Activated CD4-positive, alpha-beta T cell treated with anti-CD3 and anti-CD28 coated beads, Interleukin-2, amount 10 ng/mL, durations not matched to agents 7 days and 5 days (primary cell): ENCODE data around the gene NMT1. TPM values are rescaled to one million over a fixed set of nuclear protein-coding genes. Genes with fewer than 3 reads are reported as not detected.
A peak's percentile ranks its signal among the peaks of the same experiment; 100 is the strongest.

Experiments used
- CTCF ChIA-PET: fragments of 350-600 bp; sonication (Branson Sonifier 250); formaldehyde crosslinking; loops from one replicate; lab custom pipeline; 2021; ENCODE audit warnings: antibody characterized with exemption; lab: Charles Lee
- POLR2A ChIA-PET: fragments of 350-600 bp; sonication (Branson Sonifier 250); formaldehyde crosslinking; loops from one replicate; lab custom pipeline; 2021; ENCODE audit warnings: antibody characterized with exemption; lab: Charles Lee
- DNase-seq: peaks from one replicate; pipeline ENCODE4 v3.0.0-alpha.2; 2020
- H3K27ac Mint-ChIP-seq: one replicate; pipeline ENCODE4 v1.8.0; 2021; ENCODE audit warnings: mild to moderate bottlenecking, moderate library complexity, mixed read lengths
- H3K27me3 Mint-ChIP-seq: one replicate; pipeline ENCODE4 v1.8.0; 2021; ENCODE audit warnings: mixed read lengths
- H3K36me3 Mint-ChIP-seq: one replicate; pipeline ENCODE4 v1.8.0; 2021; ENCODE audit warnings: low read depth, mixed read lengths
- H3K4me1 Mint-ChIP-seq: one replicate; pipeline ENCODE4 v1.8.0; 2021; ENCODE audit warnings: mixed read lengths
- H3K4me3 Mint-ChIP-seq: one replicate; pipeline ENCODE4 v1.8.0; 2021; ENCODE audit warnings: mild to moderate bottlenecking, moderate library complexity, mixed read lengths
- H3K9me3 Mint-ChIP-seq: one replicate; pipeline ENCODE4 v1.8.0; 2021; ENCODE audit warnings: mixed read lengths
- total RNA-seq, 2 experiments: library from RNA; stranded (reverse); gene quantifications; one replicate each; pipeline ENCODE4 v1.2.3, GENCODE V29; 2021

Gene NMT1
- total RNA-seq, 2 experiments from 2014 or later = 118 to 138 TPM

GRCh38 chr17:45063198-45063597 lies 2.1 kb downstream of the NMT1 start:
- H3K4me3 Mint-ChIP-seq = peak overlapping the region; percentile 34
- peaks cover 43% of the 10 kb centered on the region for H3K4me1 Mint-ChIP-seq

GRCh38 chr17:45067637-45068036 lies 6.5 kb downstream of the NMT1 start:
- no peak overlapping the region for H3K27ac Mint-ChIP-seq
- H3K4me3 Mint-ChIP-seq = no peak overlapping the region
- no peak for DNase-seq
- H3K4me1 Mint-ChIP-seq = peaks cover 22% of the 10 kb centered on the region
- H3K9me3 Mint-ChIP-seq = no peaks in the 10 kb centered on the region
- peaks cover 26% of the 10 kb centered on the region for H3K36me3 Mint-ChIP-seq
- no peaks in the 10 kb centered on the region for H3K27me3 Mint-ChIP-seq
- ChIA-PET POLR2A (no interaction called here), CTCF (interaction anchor here (0.6 to 3.2 kb wide), 4 partner anchors 9 to 130 kb away, joined by 3 to 11 read pairs (median 4); partner anchors contain the start of gene ACBD4)

More at GRCh38 chr17:45063198-45063597, 2.1 kb downstream of the NMT1 start:
- ChIA-PET CTCF (interaction anchor here (0.7 to 5.0 kb wide), 3 partner anchors 11 to 72 kb away, joined by 3 to 26 read pairs (median 10); partner anchors contain the start of gene ACBD4), POLR2A (interaction anchor here (0.6 to 1.3 kb wide), 3 partner anchors 85 to 1640 kb away, joined by 3 to 6 read pairs (median 3); partner anchors contain the start of gene HEXIM1)
- H3K27ac Mint-ChIP-seq = peak overlapping the region; percentile 60
- no peak for DNase-seq
- no peaks in the 10 kb centered on the region for H3K9me3 Mint-ChIP-seq
- H3K36me3 Mint-ChIP-seq = peaks cover 34% of the 10 kb centered on the region
- H3K27me3 Mint-ChIP-seq = no peaks in the 10 kb centered on the region

- ChIA-PET CTCF (no interaction called here), POLR2A (no interaction called here)
- no peaks in the 10 kb centered on the region for H3K27me3 Mint-ChIP-seq
- peaks cover 13% of the 10 kb centered on the region for H3K4me1 Mint-ChIP-seq
- peaks cover 29% of the 10 kb centered on the region for H3K36me3 Mint-ChIP-seq
- no peak overlapping the region for H3K27ac Mint-ChIP-seq
- DNase-seq = no peak
- no peaks in the 10 kb centered on the region for H3K9me3 Mint-ChIP-seq
- H3K4me3 Mint-ChIP-seq = no peak overlapping the region
Observed at GRCh38 chr17:45070001-45070400, 8.9 kb downstream of the NMT1 start.

- ChIA-PET POLR2A (no interaction called here), CTCF (no interaction called here)
- peak overlapping the region; percentile 5 for H3K27ac Mint-ChIP-seq
- H3K4me3 Mint-ChIP-seq = no peak overlapping the region
- no peaks in the 10 kb centered on the region for H3K9me3 Mint-ChIP-seq
- H3K4me1 Mint-ChIP-seq = peaks cover 11% of the 10 kb centered on the region
- no peak for DNase-seq
- no peaks in the 10 kb centered on the region for H3K27me3 Mint-ChIP-seq
- H3K36me3 Mint-ChIP-seq = peaks cover 29% of the 10 kb centered on the region
Observed at GRCh38 chr17:45070809-45071208, 9.7 kb downstream of the NMT1 start.

- Mint-ChIP-seq H3K4me3 (no peak overlapping the region), H3K27me3 (no peaks in the 10 kb centered on the region), H3K9me3 (no peaks in the 10 kb centered on the region), H3K4me1 (peaks cover 18% of the 10 kb centered on the region), H3K36me3 (peaks cover 26% of the 10 kb centered on the region), H3K27ac (no peak overlapping the region)
- DNase-seq = no peak
- ChIA-PET CTCF (interaction anchor here (0.9 to 1.7 kb wide), 2 partner anchors 10 to 62 kb away, joined by 4 to 10 read pairs; partner anchors contain the start of gene ACBD4), POLR2A (no interaction called here)
Observed at GRCh38 chr17:45073414-45074070, 12.4 kb downstream of the NMT1 start.

- Mint-ChIP-seq H3K36me3 (peaks cover 29% of the 10 kb centered on the region), H3K27me3 (no peaks in the 10 kb centered on the region), H3K4me1 (peaks cover 20% of the 10 kb centered on the region), H3K4me3 (no peak overlapping the region), H3K9me3 (no peaks in the 10 kb centered on the region), H3K27ac (no peak overlapping the region)
- POLR2A ChIA-PET = no interaction called here
- CTCF ChIA-PET = no interaction called here
- DNase-seq = no peak
Observed at GRCh38 chr17:45077643-45078042, 16.5 kb downstream of the NMT1 start.

- Mint-ChIP-seq H3K27me3 (no peaks in the 10 kb centered on the region), H3K36me3 (peaks cover 20% of the 10 kb centered on the region), H3K27ac (no peak overlapping the region), H3K4me3 (no peak overlapping the region), H3K4me1 (peaks cover 11% of the 10 kb centered on the region), H3K9me3 (no peaks in the 10 kb centered on the region)
- ChIA-PET POLR2A (no interaction called here), CTCF (no interaction called here)
- DNase-seq = no peak
Observed at GRCh38 chr17:45081047-45081703, 20.1 kb downstream of the NMT1 start.

GRCh38 chr17:45086391-45086790 lies 25.3 kb downstream of the NMT1 start:
- CTCF ChIA-PET = interaction anchor here (1.0 to 1.4 kb wide), 3 partner anchors 10 to 49 kb away, joined by 3 to 4 read pairs (median 3); partner anchors contain the start of gene ACBD4
- Mint-ChIP-seq H3K4me3 (no peak overlapping the region), H3K4me1 (peaks cover 9% of the 10 kb centered on the region), H3K9me3 (no peaks in the 10 kb centered on the region), H3K27ac (no peak overlapping the region), H3K36me3 (peaks cover 38% of the 10 kb centered on the region), H3K27me3 (no peaks in the 10 kb centered on the region)
- POLR2A ChIA-PET = no interaction called here
- no peak for DNase-seq

GRCh38 chr17:45086865-45087503 lies 25.9 kb downstream of the NMT1 start:
- no peaks in the 10 kb centered on the region for H3K27me3 Mint-ChIP-seq
- H3K9me3 Mint-ChIP-seq = no peaks in the 10 kb centered on the region
- H3K4me1 Mint-ChIP-seq = peaks cover 9% of the 10 kb centered on the region
- no peak overlapping the region for H3K27ac Mint-ChIP-seq
- no peak for DNase-seq
- no peak overlapping the region for H3K4me3 Mint-ChIP-seq
- POLR2A ChIA-PET = no interaction called here
- H3K36me3 Mint-ChIP-seq = peaks cover 33% of the 10 kb centered on the region
- CTCF ChIA-PET = interaction anchor here (1.0 to 1.4 kb wide), 4 partner anchors 9 to 48 kb away, joined by 3 to 4 read pairs (median 4); partner anchors contain the start of gene ACBD4

GRCh38 chr17:45087504-45087975 lies 26.4 kb downstream of the NMT1 start:
- H3K36me3 Mint-ChIP-seq = peaks cover 37% of the 10 kb centered on the region
- H3K9me3 Mint-ChIP-seq = no peaks in the 10 kb centered on the region
- ChIA-PET CTCF (interaction anchor here (1.0 to 1.1 kb wide), 2 partner anchors 12 to 16 kb away, joined by 4 read pairs; no protein-coding TSS in a partner anchor), POLR2A (no interaction called here)
- H3K27me3 Mint-ChIP-seq = no peaks in the 10 kb centered on the region
- H3K4me1 Mint-ChIP-seq = peaks cover 9% of the 10 kb centered on the region
- no peak overlapping the region for H3K27ac Mint-ChIP-seq
- H3K4me3 Mint-ChIP-seq = no peak overlapping the region
- DNase-seq = no peak

- Mint-ChIP-seq H3K4me1 (peaks cover 9% of the 10 kb centered on the region), H3K36me3 (peaks cover 39% of the 10 kb centered on the region)
- POLR2A ChIA-PET = no interaction called here
Observed at GRCh38 chr17:45087978-45088377, 26.9 kb downstream of the NMT1 start.

GRCh38 chr17:45088741-45089140 lies 27.6 kb downstream of the NMT1 start:
- POLR2A ChIA-PET = no interaction called here

More at GRCh38 chr17:45087978-45088377, 26.9 kb downstream of the NMT1 start:
- no peaks in the 10 kb centered on the region for H3K27me3 Mint-ChIP-seq
- DNase-seq = no peak
- peak overlapping the region; percentile 22 for H3K27ac Mint-ChIP-seq
- CTCF ChIA-PET = interaction anchor here (0.6 to 1.1 kb wide), 2 partner anchors 9 to 11 kb away, joined by 3 to 4 read pairs; no protein-coding TSS in a partner anchor
- H3K9me3 Mint-ChIP-seq = no peaks in the 10 kb centered on the region
- H3K4me3 Mint-ChIP-seq = no peak overlapping the region

More at GRCh38 chr17:45088741-45089140, 27.6 kb downstream of the NMT1 start:
- Mint-ChIP-seq H3K27ac (no peak overlapping the region), H3K4me3 (no peak overlapping the region), H3K27me3 (no peaks in the 10 kb centered on the region), H3K4me1 (peaks cover 9% of the 10 kb centered on the region), H3K36me3 (peaks cover 46% of the 10 kb centered on the region), H3K9me3 (no peaks in the 10 kb centered on the region)
- DNase-seq = no peak
- CTCF ChIA-PET = interaction anchor here (0.7 kb wide), 1 partner anchor 109 kb away, joined by 3 read pairs; no protein-coding TSS in a partner anchor
